ENCODE measurements around the gene ASXL2. TPM values are rescaled to one million over a fixed set of nuclear protein-coding genes. Genes with fewer than 3 reads are reported as not detected.
"Not testable (repeated sequence)": the region's sequence is repeated elsewhere in the genome, so short reads cannot be mapped to it uniquely, and the experiment has no call there.

Gene ASXL2
- total RNA-seq = 10 to 100 TPM; 43.7 to 45.0 TPM

DNA sequence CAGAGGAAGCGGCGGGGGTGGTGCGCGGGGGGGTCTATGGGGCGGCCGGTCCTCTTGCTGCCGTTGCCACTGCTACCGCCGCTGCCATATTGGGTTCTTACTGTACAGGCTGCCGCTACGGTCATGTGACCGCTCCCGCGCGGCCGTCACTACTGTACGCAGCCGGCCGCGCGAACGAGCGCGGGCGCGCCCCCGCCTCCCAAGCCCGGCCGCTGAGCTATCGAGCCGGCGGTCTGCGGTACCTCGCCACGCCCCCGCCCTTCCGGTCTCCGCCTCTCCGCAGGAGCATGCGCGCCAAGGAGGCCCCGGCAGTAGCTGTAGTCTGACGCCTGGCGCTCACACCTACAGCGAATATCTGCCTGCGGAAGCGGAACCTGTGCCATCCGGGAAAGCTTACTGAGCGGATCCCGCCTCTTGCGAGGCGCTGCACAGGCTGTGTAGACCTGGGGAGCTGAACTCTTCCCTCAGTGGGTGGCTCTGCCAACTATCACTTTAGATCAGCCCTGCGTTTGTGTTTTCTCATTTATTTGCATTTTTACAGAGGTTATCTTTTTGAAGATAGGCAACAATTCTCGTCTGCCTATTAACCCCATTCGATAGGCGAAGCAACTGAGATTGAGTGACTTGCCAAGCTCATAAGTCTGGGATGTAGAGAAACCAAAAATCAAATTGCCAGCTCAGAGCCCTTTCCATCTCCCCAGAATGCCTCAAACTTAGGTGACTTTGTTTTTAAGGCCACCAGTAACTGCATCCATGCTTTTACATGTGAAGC lies at the start of gene ASXL2:
ASXL2 (minus strand) TSS at position 127 of the 772 bp plus-strand sequence. CDS start 265 bp downstream, outside the sequence.
- DNase-seq = peak; percentile 98
- no peaks in the 10 kb centered on the region for H3K9me3 Mint-ChIP-seq
- no peaks in the 10 kb centered on the region for H3K27me3 Mint-ChIP-seq
- H3K4me1 Mint-ChIP-seq = peaks cover 41% of the 10 kb centered on the region
- H3K4me3 Mint-ChIP-seq = peak within 1 kb of the TSS; percentile 95
- H3K36me3 Mint-ChIP-seq (ENCODE audit: low read depth) = peaks cover 19% of the 10 kb centered on the region
- POLR2A ChIA-PET = interaction anchor here (0.7 to 2.7 kb wide), 23 partner anchors 11 to 1802 kb away, joined by 3 to 44 read pairs (median 4); partner anchors contain the start of genes DTNB, HADHA, KIF3C and RAB10
- peak within 1 kb of the TSS; percentile 99 for H3K27ac Mint-ChIP-seq
- CTCF ChIA-PET = interaction anchor here (0.7 to 2.5 kb wide), 21 partner anchors 17 to 516 kb away, joined by 3 to 45 read pairs (median 3); no protein-coding TSS in a partner anchor

DNA sequence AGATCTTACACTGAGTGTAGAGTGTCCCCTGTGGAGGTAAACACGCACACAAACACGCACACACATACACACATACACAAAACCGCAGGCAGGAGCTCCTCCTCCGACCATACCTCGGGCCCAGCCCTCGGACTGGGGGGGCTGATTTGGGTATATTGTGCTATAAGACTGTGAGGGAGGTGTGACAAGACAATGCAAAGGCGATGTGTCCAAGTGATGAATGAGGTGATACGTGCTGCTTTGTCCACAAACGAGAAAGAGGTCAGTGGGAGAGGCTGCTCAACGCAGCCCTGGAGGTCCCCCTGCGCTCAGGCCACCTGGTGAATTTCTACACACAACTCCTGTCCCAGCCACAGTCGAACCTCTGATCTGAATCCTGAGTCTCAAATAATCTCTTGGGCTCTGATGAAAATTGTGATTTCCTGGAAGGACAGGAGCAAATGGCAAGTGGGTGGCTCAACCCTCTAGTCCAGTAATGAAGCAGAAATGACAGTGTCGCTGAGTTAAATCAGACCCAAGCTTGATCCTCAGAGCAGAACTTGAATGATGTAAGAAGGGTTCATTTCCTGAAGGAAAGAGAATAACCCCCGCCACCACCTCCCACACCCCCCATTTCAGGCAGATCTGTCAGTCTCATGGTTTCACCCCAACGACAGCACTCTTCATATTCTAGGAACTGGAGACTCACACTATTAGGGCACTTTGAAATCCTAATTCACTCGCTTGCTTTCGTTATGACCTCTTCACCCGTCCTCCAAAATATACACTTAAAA lies 48.9 kb upstream of the ASXL2 start:
- no peak for DNase-seq
- POLR2A ChIA-PET = interaction anchor here (2.0 kb wide), 1 partner anchor 9 kb away, joined by 4 read pairs; no protein-coding TSS in a partner anchor
- CTCF ChIA-PET = no interaction called here
- H3K27ac Mint-ChIP-seq = no peak overlapping the region
- H3K4me3 Mint-ChIP-seq = no peak overlapping the region
- peaks cover 11% of the 10 kb centered on the region for H3K4me1 Mint-ChIP-seq
- no peaks in the 10 kb centered on the region for H3K36me3 Mint-ChIP-seq (ENCODE audit: low read depth)
- no peaks in the 10 kb centered on the region for H3K9me3 Mint-ChIP-seq
- H3K27me3 Mint-ChIP-seq = no peaks in the 10 kb centered on the region

DNA sequence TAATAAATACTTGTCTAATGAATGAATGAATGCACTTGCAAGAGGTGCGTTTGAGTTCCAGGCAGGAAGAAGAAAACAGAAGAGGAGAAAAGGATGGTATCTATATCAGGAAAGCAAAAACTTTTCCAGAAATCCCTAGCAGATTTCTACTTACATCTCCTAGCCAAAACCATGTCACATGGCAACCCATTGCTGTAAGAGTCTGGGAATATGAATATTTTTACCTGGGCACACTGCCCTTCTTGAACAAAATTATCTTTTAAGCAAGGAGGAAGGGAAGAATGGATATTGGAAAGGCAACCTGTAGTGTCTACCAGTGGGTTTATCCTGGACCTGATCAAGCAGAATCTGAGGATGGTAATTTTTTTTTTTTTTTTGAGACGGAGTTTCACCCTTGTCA lies 44.2 kb upstream of the ASXL2 start:
- POLR2A ChIA-PET = no interaction called here
- Mint-ChIP-seq H3K27me3 (no peaks in the 10 kb centered on the region), H3K4me3 (no peak overlapping the region), H3K36me3 (ENCODE audit: low read depth) (no peaks in the 10 kb centered on the region), H3K4me1 (peaks cover 9% of the 10 kb centered on the region), H3K9me3 (no peaks in the 10 kb centered on the region), H3K27ac (no peak overlapping the region)
- DNase-seq = no peak
- CTCF ChIA-PET = no interaction called here

DNA sequence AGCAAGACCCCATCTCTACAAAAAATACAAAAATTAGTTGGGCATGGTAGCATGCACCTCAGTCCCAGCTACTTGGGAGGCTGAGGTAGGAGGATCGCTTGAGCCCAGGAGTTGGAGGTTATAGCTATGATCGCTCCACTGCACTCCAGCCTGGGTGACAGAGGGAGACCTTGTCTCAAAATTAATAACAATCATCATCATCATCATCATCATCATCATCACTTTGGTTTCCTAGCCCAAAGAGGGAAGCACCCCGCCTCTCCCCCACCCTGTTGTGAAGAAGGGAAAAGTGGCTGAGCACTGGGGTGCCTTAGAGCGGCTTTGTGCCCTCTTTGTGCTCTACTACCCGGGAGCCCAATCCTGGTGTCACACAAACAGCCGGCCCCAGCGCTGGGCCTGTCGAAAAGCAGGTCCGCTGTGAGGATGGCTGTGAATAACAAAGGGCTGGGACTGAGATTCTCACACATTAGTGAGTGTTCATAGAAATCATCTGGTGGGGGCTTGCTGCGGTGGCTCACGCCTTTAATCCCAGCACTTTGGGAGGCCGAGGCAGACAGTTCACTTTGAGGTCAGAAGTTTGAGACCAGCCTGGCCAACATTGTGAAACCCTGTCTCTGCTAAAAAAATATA lies 42.6 kb upstream of the ASXL2 start:
- Mint-ChIP-seq H3K27ac (no peak overlapping the region), H3K27me3 (no peaks in the 10 kb centered on the region), H3K9me3 (no peaks in the 10 kb centered on the region), H3K4me3 (no peak overlapping the region), H3K4me1 (peaks cover 9% of the 10 kb centered on the region), H3K36me3 (ENCODE audit: low read depth) (no peaks in the 10 kb centered on the region)
- DNase-seq = no peak
- ChIA-PET POLR2A (interaction anchor here (1.5 kb wide), 1 partner anchor 42 kb away, joined by 4 read pairs; the partner anchor contains the start of gene ASXL2), CTCF (interaction anchor here (0.7 kb wide), 2 partner anchors 30 to 40 kb away, joined by 4 read pairs; no protein-coding TSS in a partner anchor)

DNA sequence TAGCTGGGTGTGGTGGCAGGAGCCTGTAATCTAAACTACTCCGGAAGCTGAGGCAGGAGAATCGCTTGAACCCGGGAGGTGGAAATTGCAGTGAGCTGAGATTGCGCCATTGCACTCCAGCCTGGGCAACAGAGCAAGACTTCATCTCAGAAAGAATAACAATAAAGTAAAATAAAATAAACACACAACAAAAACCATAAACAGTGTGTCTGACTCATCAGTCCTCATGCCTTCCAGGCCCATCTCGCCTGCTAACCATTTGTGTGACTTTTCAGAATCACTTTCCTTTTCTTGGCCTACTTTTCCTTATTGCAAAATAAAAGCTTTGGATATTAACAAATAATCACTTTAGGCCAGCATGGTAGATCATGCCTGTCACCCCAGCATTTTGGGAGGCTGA lies 42.0 kb upstream of the ASXL2 start:
- no peak overlapping the region for H3K4me3 Mint-ChIP-seq
- no peak overlapping the region for H3K27ac Mint-ChIP-seq
- peaks cover 11% of the 10 kb centered on the region for H3K4me1 Mint-ChIP-seq
- H3K36me3 Mint-ChIP-seq (ENCODE audit: low read depth) = no peaks in the 10 kb centered on the region
- ChIA-PET POLR2A (interaction anchor here (1.5 kb wide), 1 partner anchor 41 kb away, joined by 4 read pairs; the partner anchor contains the start of gene ASXL2), CTCF (interaction anchor here (0.7 kb wide), 1 partner anchor 30 kb away, joined by 4 read pairs; no protein-coding TSS in a partner anchor)
- no peaks in the 10 kb centered on the region for H3K27me3 Mint-ChIP-seq
- no peak for DNase-seq
- no peaks in the 10 kb centered on the region for H3K9me3 Mint-ChIP-seq

DNA sequence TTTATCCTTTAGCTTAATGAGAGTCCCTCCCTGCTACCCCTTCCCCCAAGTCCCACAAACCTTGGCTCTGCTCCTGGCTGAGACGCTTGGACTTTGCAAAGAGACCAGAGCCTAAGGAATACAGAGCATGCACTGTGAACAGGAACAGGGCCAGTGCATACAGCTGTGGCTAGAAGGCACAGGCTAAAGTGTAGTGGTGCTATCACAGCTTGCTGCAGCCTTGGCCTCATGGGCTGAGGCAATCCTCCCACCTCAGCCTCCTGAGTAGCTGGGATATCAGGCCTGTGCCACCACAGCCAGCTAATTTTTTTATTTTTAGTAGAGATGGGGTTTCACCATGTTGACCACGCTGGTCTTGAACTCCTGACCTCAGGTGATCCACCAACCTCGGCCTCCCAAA lies 39.5 kb upstream of the ASXL2 start:
- H3K36me3 Mint-ChIP-seq (ENCODE audit: low read depth) = no peaks in the 10 kb centered on the region
- H3K4me1 Mint-ChIP-seq = peaks cover 11% of the 10 kb centered on the region
- no peak for DNase-seq
- no peak overlapping the region for H3K4me3 Mint-ChIP-seq
- no peak overlapping the region for H3K27ac Mint-ChIP-seq
- H3K9me3 Mint-ChIP-seq = no peaks in the 10 kb centered on the region
- ChIA-PET POLR2A (interaction anchor here (0.8 to 2.5 kb wide), 3 partner anchors 9 to 150 kb away, joined by 3 to 12 read pairs (median 4); partner anchors contain the start of gene ASXL2), CTCF (interaction anchor here (1.4 kb wide), 1 partner anchor 39 kb away, joined by 3 read pairs; no protein-coding TSS in a partner anchor)
- peaks cover 2% of the 10 kb centered on the region for H3K27me3 Mint-ChIP-seq

DNA sequence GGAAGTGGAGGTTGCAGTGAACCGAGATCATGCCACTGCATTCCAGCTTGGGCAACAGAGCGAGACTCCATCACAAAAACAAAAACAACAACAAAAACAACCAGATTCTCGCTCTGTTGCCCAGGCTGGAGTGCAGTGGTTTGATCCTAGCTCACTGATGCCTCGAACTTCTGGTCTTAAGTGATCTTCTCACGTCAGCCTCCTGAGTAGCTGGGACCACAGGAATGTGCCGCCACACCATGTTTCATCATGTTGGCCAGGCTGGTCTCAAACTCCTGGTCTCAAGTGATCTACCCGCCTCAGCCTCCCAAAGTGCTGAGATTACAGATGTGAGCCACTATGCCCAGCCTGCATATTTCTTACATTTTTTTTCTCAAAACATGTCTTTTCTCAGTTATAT lies 39.1 kb upstream of the ASXL2 start:
- ChIA-PET POLR2A (interaction anchor here (0.8 to 2.5 kb wide), 3 partner anchors 9 to 151 kb away, joined by 3 to 12 read pairs (median 4); partner anchors contain the start of gene ASXL2), CTCF (interaction anchor here (1.4 to 1.9 kb wide), 2 partner anchors 39 to 66 kb away, joined by 3 to 8 read pairs; no protein-coding TSS in a partner anchor)
- not testable (repeated sequence) for DNase-seq; H3K4me3 Mint-ChIP-seq; H3K36me3 Mint-ChIP-seq (ENCODE audit: low read depth); H3K9me3 Mint-ChIP-seq; H3K27ac Mint-ChIP-seq; H3K27me3 Mint-ChIP-seq
- H3K4me1 Mint-ChIP-seq = peaks cover 11% of the 10 kb centered on the region

DNA sequence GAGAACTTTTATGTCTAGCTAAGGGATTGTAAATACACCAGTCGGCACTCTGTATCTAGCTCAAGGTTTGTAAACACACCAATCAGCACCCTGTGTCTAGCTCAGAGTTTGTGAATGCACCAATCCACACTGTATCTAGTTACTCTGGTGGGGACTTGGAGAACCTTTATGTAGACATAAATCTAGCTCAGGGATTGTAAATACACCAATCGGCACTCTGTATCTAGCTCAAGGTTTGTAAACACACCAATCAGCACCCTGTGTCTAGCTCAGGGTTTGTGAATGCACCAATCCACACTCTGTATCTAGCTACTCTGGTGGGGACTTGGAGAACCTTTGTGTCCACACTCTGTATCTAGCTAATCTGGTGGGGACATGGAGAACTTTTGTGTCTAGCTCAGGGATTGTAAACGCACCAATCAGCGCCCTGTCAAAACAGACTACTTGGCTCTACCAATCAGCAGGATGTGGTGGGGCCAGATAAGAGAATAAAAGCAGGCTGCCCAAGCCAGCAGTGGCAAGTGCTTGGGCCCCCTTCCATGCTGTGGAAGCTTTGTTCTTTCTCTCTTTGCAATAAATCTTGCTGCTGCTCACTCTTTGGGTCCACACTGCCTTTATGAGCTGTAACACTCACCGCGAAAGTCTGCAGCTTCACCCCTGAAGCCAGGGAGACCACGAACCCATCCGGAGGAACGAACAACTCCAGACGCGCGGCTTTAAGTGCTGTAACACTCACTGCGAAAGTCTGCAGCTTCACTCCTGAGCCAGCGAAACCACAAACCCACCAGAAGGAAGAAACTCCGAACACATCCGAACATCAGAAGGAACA lies 37.9 kb upstream of the ASXL2 start:
- H3K27me3 Mint-ChIP-seq; H3K9me3 Mint-ChIP-seq; H3K36me3 Mint-ChIP-seq (ENCODE audit: low read depth): not testable (repeated sequence)
- ChIA-PET CTCF (interaction anchor here (1.0 to 1.9 kb wide), 2 partner anchors 64 to 68 kb away, joined by 3 to 8 read pairs; no protein-coding TSS in a partner anchor), POLR2A (interaction anchor here (0.9 to 2.5 kb wide), 3 partner anchors 11 to 38 kb away, joined by 3 to 12 read pairs (median 4); partner anchors contain the start of gene ASXL2)
- H3K4me1 Mint-ChIP-seq = peaks cover 11% of the 10 kb centered on the region
- peak; percentile 62 for DNase-seq
- H3K4me3 Mint-ChIP-seq = peak overlapping the region; percentile 61
- H3K27ac Mint-ChIP-seq = peak overlapping the region; percentile 45

DNA sequence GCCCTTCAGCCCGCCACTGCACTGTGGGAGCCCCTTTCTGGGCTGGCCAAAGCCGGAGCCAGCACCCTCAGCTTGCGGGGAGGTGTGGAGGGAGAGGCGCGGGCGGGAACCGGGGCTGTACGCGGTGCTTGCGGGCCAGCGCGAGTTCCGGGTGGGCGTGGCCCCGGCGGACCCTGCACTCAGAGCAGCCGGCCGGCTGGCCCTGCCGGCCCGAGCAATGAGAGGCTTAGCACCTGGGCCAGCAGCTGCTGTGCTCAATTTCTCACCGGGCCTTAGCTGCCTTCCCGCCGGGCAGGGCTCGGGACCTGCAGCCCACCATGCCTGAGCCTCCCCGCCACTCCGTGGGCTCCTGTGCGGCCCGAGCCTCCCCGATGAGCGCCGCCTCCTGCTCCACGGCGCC lies 37.1 kb upstream of the ASXL2 start:
- ChIA-PET POLR2A (interaction anchor here (0.9 kb wide), 1 partner anchor 35 kb away, joined by 4 read pairs; no protein-coding TSS in a partner anchor), CTCF (interaction anchor here (1.9 kb wide), 1 partner anchor 64 kb away, joined by 8 read pairs; no protein-coding TSS in a partner anchor)
- not testable (repeated sequence) for DNase-seq; H3K9me3 Mint-ChIP-seq; H3K27me3 Mint-ChIP-seq; H3K4me3 Mint-ChIP-seq; H3K36me3 Mint-ChIP-seq (ENCODE audit: low read depth); H3K27ac Mint-ChIP-seq
- peaks cover 11% of the 10 kb centered on the region for H3K4me1 Mint-ChIP-seq

DNA sequence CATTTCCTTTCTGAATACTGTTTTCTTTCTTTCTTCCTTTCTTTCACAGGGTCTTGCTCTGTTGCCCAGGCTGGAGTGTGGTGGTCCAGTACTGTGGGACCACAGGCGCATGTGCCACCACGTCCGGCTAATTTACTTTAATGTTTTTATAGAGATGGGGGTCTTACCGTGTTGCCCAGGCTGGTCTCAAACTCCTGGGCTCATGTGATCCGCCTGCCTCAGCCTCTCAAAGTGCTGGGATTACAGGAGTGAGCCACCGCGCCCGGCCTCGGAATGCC lies 35.3 kb upstream of the ASXL2 start:
- DNase-seq; H3K27ac Mint-ChIP-seq; H3K27me3 Mint-ChIP-seq; H3K4me3 Mint-ChIP-seq; H3K36me3 Mint-ChIP-seq (ENCODE audit: low read depth); POLR2A ChIA-PET; H3K9me3 Mint-ChIP-seq: not testable (repeated sequence)
- CTCF ChIA-PET = interaction anchor here (1.5 kb wide), 1 partner anchor 34 kb away, joined by 3 read pairs; no protein-coding TSS in a partner anchor
- H3K4me1 Mint-ChIP-seq = peaks cover 11% of the 10 kb centered on the region

DNA sequence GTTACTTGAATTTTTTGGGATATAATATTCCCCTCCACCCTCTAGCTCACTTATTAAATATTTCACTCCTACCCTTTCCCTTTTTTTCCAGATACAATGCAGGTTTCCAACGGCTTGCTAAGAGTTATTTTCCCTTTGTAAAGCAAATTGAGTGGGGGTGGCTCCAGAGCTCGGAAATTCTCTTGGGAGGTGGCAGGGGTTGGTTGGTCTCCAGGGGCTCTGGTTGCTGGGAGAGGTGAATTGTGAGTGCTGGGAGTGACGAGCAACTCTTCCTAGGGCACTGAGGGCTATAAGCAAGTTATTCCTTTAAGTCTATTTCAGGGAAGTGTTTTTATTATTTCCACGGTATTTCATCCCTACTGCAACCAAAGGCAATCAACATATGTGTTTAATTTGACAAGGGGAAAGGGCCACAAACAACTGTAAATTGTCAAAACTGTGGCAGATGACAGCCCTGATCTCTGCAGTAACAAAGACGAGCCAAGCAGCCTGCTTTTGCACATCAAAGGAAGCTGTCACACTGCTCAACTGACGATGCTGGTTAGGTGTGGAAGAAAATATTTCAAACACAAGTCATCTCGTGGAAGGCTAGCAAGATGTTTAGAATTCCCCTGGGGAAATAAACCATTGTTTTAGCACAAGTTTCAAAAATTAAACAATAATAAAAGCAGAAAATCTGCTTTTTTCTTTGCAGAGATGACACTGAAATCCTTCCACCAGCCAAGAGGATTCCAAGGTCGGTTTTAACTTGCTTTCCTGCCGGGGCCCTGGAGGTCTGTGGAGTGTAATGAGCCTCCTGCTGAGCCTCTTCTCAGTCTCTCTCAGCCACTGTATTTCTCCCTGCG lies 34.8 kb upstream of the ASXL2 start:
- Mint-ChIP-seq H3K4me3 (no peak overlapping the region), H3K27ac (no peak overlapping the region), H3K27me3 (peaks cover 3% of the 10 kb centered on the region), H3K4me1 (peaks cover 11% of the 10 kb centered on the region), H3K9me3 (no peaks in the 10 kb centered on the region), H3K36me3 (ENCODE audit: low read depth) (no peaks in the 10 kb centered on the region)
- ChIA-PET POLR2A (no interaction called here), CTCF (no interaction called here)
- no peak for DNase-seq
